Measurements from ENCODE around the gene C21orf58. TPM values are rescaled to one million over a fixed set of nuclear protein-coding genes. Genes with fewer than 3 reads are reported as not detected.

C21orf58 gene
- total RNA-seq, 6 donors from 2014 or later, result 3.2 to 35.6 (median 6.7) TPM

DNA sequence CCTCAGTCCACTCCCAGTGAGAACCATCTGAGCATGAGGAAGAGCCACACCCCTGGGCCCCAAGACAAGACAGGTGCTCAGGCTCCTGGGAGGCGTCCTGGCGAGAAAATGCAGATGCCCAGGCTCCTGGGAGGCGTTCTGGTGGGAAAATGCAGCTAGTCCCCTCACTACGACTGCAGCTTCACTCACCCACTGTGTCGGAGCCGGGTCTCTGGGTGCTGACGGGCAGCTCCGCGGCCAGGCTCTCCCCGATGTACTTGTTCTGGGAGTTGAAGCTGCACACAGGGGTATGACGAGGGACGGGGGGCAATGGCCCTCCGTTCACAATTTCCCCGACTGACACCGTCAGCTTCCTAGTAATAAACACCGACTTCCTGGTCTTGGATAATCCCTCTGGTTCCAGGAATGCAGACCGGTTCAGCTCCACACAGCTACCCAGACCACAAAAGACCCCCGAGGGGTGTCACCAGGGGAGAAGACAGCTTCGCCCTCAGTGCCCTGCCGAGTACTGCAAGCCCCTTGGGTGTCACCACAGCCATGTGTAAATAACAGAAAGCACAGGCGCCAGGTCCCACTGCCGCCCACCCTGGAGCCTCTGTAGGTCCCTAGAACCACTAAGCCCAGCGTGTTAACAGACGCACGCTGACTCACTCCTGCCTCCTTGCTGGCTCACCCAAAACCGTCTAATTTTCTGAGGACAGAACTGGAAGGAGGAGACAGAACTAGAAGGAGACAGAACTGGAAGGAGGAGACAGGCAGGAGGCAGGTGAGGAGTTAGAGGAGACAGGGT, 57.7 kb downstream of the C21orf58 start:
- ATAC-seq (ENCODE audit: low FRiP score in 2 of 2) (no peak), DNase-seq (no peak)
- WGBS, 2 donors, result 64 to 85% methylated on average over 10 to 26 of the region's 26 CpGs
- no peaks in the 10 kb centered on the region for H3K27me3 ChIP-seq
- TF ChIP-seq POLR2A (IDR thresholded peaks at IDR 0.05) (no peak), EP300 (IDR thresholded peaks at IDR 0.05) (no peak), POLR2AphosphoS5 (IDR thresholded peaks at IDR 0.05) (no peak)
- TF ChIP-seq, protein P1, sequence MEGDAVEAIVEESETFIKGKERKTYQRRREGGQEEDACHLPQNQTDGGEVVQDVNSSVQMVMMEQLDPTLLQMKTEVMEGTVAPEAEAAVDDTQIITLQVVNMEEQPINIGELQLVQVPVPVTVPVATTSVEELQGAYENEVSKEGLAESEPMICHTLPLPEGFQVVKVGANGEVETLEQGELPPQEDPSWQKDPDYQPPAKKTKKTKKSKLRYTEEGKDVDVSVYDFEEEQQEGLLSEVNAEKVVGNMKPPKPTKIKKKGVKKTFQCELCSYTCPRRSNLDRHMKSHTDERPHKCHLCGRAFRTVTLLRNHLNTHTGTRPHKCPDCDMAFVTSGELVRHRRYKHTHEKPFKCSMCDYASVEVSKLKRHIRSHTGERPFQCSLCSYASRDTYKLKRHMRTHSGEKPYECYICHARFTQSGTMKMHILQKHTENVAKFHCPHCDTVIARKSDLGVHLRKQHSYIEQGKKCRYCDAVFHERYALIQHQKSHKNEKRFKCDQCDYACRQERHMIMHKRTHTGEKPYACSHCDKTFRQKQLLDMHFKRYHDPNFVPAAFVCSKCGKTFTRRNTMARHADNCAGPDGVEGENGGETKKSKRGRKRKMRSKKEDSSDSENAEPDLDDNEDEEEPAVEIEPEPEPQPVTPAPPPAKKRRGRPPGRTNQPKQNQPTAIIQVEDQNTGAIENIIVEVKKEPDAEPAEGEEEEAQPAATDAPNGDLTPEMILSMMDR (IDR thresholded peaks at IDR 0.05), result no peak
- H3K9me3 ChIP-seq, result no peaks in the 10 kb centered on the region
- H3K4me3 ChIP-seq, result no peak overlapping the region
- peaks cover 38 to 97% (median 85%) of the 10 kb centered on the region in 4 donors for H3K36me3 ChIP-seq
- H3K27ac ChIP-seq, result no peak overlapping the region
- peaks cover 0 to 3% (median 0%) of the 10 kb centered on the region in 4 donors for H3K4me1 ChIP-seq

DNA sequence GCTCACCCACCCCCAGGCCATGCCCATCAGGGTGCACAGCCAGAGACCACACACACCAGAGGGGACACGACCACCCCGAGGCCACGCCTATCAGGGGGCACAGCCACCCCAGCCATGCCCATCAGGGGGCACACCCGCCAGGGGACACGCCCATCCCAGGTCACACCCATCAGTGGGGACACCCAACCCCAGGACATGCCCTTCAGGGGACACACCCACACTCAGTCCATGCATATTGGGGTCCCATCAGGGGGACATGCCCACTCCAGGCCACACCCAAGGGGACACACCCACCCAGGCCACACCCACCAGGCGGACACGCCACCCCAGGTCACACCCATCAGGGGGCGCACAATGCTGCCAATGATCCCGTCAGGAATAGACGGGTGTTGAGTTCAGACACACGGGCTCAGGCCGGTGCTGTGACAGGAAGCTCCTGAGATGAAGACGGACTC, 59.0 kb downstream of the C21orf58 start:
- TF ChIP-seq EP300 (IDR thresholded peaks at IDR 0.05), result no peak

DNA sequence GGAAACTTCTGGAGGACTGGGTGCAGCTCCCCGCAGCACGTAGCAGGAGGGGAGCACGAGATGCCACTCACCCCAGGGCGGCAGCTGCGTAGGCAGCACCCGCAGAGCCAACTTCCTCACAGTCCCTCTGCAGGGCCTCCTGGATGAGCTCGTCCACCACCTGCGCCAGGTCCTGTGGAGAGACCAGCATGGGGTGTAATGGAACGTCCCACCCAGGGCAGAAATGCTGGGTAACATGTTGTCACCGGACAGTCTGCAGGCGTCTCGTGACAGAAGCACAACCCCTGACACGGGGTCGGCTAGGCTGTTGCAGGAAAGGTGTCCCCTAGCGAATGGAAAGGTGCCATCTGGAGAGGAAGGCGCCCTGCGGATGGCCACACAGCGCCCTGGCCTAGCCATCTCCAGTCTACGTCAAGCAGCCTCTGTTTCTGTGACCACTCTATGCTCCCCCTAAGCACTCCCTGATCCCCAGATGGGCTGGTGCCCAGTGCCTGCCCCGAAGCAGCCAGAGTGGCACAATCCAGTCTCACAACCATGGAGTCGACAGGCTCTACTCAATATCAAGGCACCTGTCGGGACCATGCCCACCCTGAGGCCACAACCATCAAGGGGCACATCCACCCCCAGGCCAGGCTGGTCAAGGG, 59.5 kb downstream of the C21orf58 start:
- DNase-seq (no peak), ATAC-seq (ENCODE audit: low FRiP score in 2 of 2) (peak; percentile 11 to 16)
- Histone ChIP-seq H3K27ac (no peak overlapping the region), H3K36me3 (peaks cover 43 to 97% (median 83%) of the 10 kb centered on the region in 4 donors), H3K27me3 (no peaks in the 10 kb centered on the region), H3K9me3 (no peaks in the 10 kb centered on the region), H3K4me1 (peaks cover 0 to 3% (median 0%) of the 10 kb centered on the region in 4 donors), H3K4me3 (no peak overlapping the region)
- 93 to 97% methylated on average over 8 to 22 of the region's 22 CpGs for WGBS, 2 donors
- TF ChIP-seq EP300 (IDR thresholded peaks at IDR 0.05) (no peak), POLR2AphosphoS5 (IDR thresholded peaks at IDR 0.05) (no peak), POLR2A (IDR thresholded peaks at IDR 0.05) (no peak)
- TF ChIP-seq, protein P1 (IDR thresholded peaks at IDR 0.05), result no peak

More for the DNA sequence above, 59.0 kb downstream of the C21orf58 start:
- Histone ChIP-seq H3K9me3 (no peaks in the 10 kb centered on the region), H3K4me1 (peaks cover 0 to 3% (median 0%) of the 10 kb centered on the region in 4 donors), H3K36me3 (peaks cover 41 to 97% (median 85%) of the 10 kb centered on the region in 4 donors), H3K27ac (no peak overlapping the region), H3K4me3 (no peak overlapping the region), H3K27me3 (no peaks in the 10 kb centered on the region)
- DNase-seq, result no peak
- peak; percentile 17 to 24 for ATAC-seq (ENCODE audit: low FRiP score in 2 of 2)
- 94 to 97% methylated on average over 6 to 8 of the region's 13 CpGs for WGBS, 2 donors

DNA sequence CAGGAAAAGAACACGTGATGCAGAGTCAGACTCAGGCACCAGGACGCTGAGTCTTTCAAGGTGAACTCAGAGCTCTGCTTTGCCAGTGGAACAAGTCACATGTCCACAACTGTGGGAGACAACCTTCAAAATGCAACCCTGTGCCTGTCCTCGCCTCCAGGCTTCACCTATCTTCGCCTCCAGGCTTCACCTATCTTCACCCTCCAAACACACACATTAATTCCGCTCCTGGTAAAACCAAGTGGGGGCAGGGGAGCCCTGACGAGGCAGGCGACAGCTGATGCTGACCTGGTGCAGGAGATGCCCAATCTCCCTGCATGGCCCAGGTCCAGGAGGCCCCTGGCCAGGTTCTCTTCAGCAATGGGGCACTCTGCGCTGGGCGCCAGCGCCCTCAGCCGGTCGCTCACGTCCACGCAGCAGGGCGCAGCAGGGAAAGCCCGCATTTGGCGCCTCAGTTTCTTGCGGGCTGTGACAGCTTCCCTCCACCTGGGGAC, 67.1 kb downstream of the C21orf58 start:
- Histone ChIP-seq H3K9me3 (no peaks in the 10 kb centered on the region), H3K27ac (no peak overlapping the region), H3K27me3 (no peaks in the 10 kb centered on the region), H3K4me3 (no peak overlapping the region), H3K36me3 (peaks cover 70 to 100% (median 86%) of the 10 kb centered on the region in 4 donors), H3K4me1 (no peaks in the 10 kb centered on the region)
- DNase-seq, result no peak
- no peak for TF ChIP-seq EP300 (IDR thresholded peaks at IDR 0.05)
- no peak for TF ChIP-seq POLR2AphosphoS5 (IDR thresholded peaks at IDR 0.05)
- TF ChIP-seq, protein P1 (IDR thresholded peaks at IDR 0.05), result no peak
- TF ChIP-seq POLR2A (IDR thresholded peaks at IDR 0.05), result no peak
- WGBS, 2 donors, result 94% methylated on average over 7 to 18 of the region's 18 CpGs
- no peak for ATAC-seq (ENCODE audit: low FRiP score in 2 of 2)

DNA sequence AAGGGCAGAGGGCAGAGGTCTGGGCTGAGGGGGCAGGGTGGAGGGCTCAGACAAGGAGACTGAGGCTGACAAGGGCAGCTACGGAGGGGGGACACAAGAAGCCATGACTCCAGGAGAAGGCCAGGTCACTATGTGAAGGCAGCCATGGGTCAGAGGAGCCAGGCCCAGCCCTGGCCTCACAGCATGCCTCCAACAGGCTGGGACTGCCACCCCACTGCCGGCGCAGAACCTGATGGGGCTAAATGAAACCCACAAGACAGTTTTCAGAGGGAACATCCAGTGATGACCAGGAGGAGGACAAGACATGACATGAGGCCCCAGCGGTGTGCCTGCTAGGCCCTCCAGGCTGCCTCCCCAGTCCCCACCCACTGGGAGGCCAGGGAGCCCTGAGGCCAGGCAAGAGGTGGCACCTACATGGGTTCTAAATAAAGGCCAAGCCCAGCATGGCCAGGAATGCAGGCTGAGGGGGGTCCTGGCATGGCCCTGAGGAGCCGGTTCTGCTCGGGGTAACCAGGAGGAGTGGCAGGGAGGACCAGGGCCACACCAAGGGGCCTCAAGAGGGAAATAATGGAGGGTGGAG, 67.8 kb downstream of the C21orf58 start:
- 90 to 96% methylated on average over 4 to 6 of the region's 6 CpGs for WGBS, 2 donors
- TF ChIP-seq, protein P1 (IDR thresholded peaks at IDR 0.05), result no peak
- TF ChIP-seq POLR2A (IDR thresholded peaks at IDR 0.05) (no peak), EP300 (IDR thresholded peaks at IDR 0.05) (no peak), POLR2AphosphoS5 (IDR thresholded peaks at IDR 0.05) (no peak)
- DNase-seq, result no peak

More for the DNA sequence above, 67.8 kb downstream of the C21orf58 start:
- Histone ChIP-seq H3K27ac (no peak overlapping the region), H3K4me1 (no peaks in the 10 kb centered on the region), H3K27me3 (no peaks in the 10 kb centered on the region), H3K36me3 (peaks cover 65 to 100% (median 83%) of the 10 kb centered on the region in 4 donors), H3K9me3 (no peaks in the 10 kb centered on the region), H3K4me3 (no peak overlapping the region)
- ATAC-seq (ENCODE audit: low FRiP score in 2 of 2), result no peak

Measured in upper lobe of left lung (tissue), 6 donors.